NCI-H128 (cell line): ENCODE data around the gene DCDC2C.
"Not testable (repeated sequence)": the region's sequence is repeated elsewhere in the genome, so short reads cannot be mapped to it uniquely, and the experiment has no call there.

ENCODE experiments used
- DNase-seq: peaks from one replicate; lab custom pipeline; 2025; ENCODE audit not compliant: unreplicated experiment; lab: John Stamatoyannopoulos, UW

DCDC2C gene

GRCh38 chr2:3814706-3815245 is 111.4 kb downstream of the DCDC2C start:
- no peak for DNase-seq

- DNase-seq: not testable (repeated sequence)
Measured at GRCh38 chr2:3817144-3817543, 113.8 kb downstream of the DCDC2C start.

- DNase-seq: no peak
Measured at GRCh38 chr2:3823748-3824147, 120.4 kb downstream of the DCDC2C start.

- DNase-seq: no peak
Measured at GRCh38 chr2:3827673-3828575, 124.5 kb downstream of the DCDC2C start.

- DNase-seq: no peak
Measured at GRCh38 chr2:3830796-3831195, 127.4 kb downstream of the DCDC2C start.

- DNase-seq: no peak
Measured at GRCh38 chr2:3837086-3837485, 133.7 kb downstream of the DCDC2C start.

- DNase-seq: no peak
Measured at GRCh38 chr2:3838348-3838747, 135.0 kb downstream of the DCDC2C start.

- DNase-seq: no peak
Measured at GRCh38 chr2:3839476-3839875, 136.1 kb downstream of the DCDC2C start.

GRCh38 chr2:3840611-3841155 is 137.3 kb downstream of the DCDC2C start:
- no peak for DNase-seq

GRCh38 chr2:3847397-3848052 is 144.2 kb downstream of the DCDC2C start:
- no peak for DNase-seq

GRCh38 chr2:3848776-3849175 is 145.4 kb downstream of the DCDC2C start:
- DNase-seq: no peak

- no peak for DNase-seq
Measured at GRCh38 chr2:3849213-3849612, 145.8 kb downstream of the DCDC2C start.

- DNase-seq: peak; percentile 29
Measured at GRCh38 chr2:3857576-3857975, 154.2 kb downstream of the DCDC2C start.

- peak; percentile 37 for DNase-seq
Measured at GRCh38 chr2:3864943-3865865, 161.8 kb downstream of the DCDC2C start.

GRCh38 chr2:3867469-3867868 is 164.1 kb downstream of the DCDC2C start:
- peak; percentile 42 for DNase-seq

GRCh38 chr2:3868012-3868805 is 164.8 kb downstream of the DCDC2C start:
- no peak for DNase-seq

GRCh38 chr2:3870222-3870621 is 166.8 kb downstream of the DCDC2C start:
- DNase-seq: no peak

- no peak for DNase-seq
Measured at GRCh38 chr2:3871002-3871401, 167.6 kb downstream of the DCDC2C start.

GRCh38 chr2:3872451-3872850 is 169.1 kb downstream of the DCDC2C start:
- no peak for DNase-seq

- no peak for DNase-seq
Measured at GRCh38 chr2:3873899-3874298, 170.5 kb downstream of the DCDC2C start.
